Neural cell (in vitro differentiated cells): ENCODE results near the gene TRIM47. TPM values are rescaled to one million over a fixed set of nuclear protein-coding genes. Genes with fewer than 3 reads are reported as not detected.
"Not testable (repeated sequence)": the region's sequence is repeated elsewhere in the genome, so short reads cannot be mapped to it uniquely, and the experiment has no call there.

Experiments
- H2AFZ ChIP-seq: fragments of 200-600, 300-800 bp; sonication (generic), shearing (Covaris generic); 2 replicates; pipeline ENCODE4 v1.6.0; 2014; ENCODE audit warnings: low read depth, mild to moderate bottlenecking, antibody characterized with exemption, low read length, moderate library complexity
- H3F3A ChIP-seq: fragments of 200-600 bp; shearing (Covaris generic); 2 replicates; pipeline ENCODE4 v1.6.1; 2016; ENCODE audit warnings: mild to moderate bottlenecking, moderate library complexity, mixed read lengths, antibody characterized with exemption, low read length; ENCODE audit not compliant: insufficient read depth, poor library complexity, severe bottlenecking
- H3K27ac ChIP-seq: fragments of 200-600, 300-800 bp; sonication (generic), shearing (Covaris generic); 2 replicates; pipeline ENCODE4 v1.5.1; 2014; ENCODE audit warnings: mild to moderate bottlenecking, low read length, moderate library complexity
- H3K27me3 ChIP-seq: fragments of 300-800, 200-600 bp; sonication (generic), shearing (Covaris generic); 2 replicates; pipeline ENCODE4 v1.6.0; 2014; ENCODE audit warnings: mild to moderate bottlenecking, low read depth, low read length, moderate library complexity; ENCODE audit not compliant: insufficient read depth
- H3K36me3 ChIP-seq: fragments of 300-800, 200-600 bp; sonication (generic), shearing (Covaris generic); 2 replicates; pipeline ENCODE4 v1.5.1; 2014; ENCODE audit warnings: mild to moderate bottlenecking, antibody characterized with exemption, low read length, moderate library complexity; ENCODE audit not compliant: insufficient read depth
- H3K4me2 ChIP-seq: fragments of 300-800, 200-600 bp; sonication (generic), shearing (Covaris generic); 2 replicates; pipeline ENCODE4 v1.6.0; 2014; ENCODE audit warnings: mild to moderate bottlenecking, low read length
- H3K4me3 ChIP-seq: fragments of 300-800, 200-600 bp; sonication (generic), shearing (Covaris generic); 2 replicates; pipeline ENCODE4 v1.5.1; 2014; ENCODE audit warnings: mild to moderate bottlenecking, low read length, moderate library complexity
- H3K79me2 ChIP-seq: fragments of 200-600 bp; shearing (Covaris generic); replicated peaks from 2 replicates; pipeline ENCODE4 v1.6.0; 2014; ENCODE audit warnings: mild to moderate bottlenecking, low read length, moderate library complexity; ENCODE audit not compliant: insufficient read depth
- H3K9ac ChIP-seq: fragments of 300-800, 200-600 bp; sonication (generic), shearing (Covaris generic); 2 replicates; pipeline ENCODE4 v1.6.1; 2016; ENCODE audit warnings: mild to moderate bottlenecking, low read length, mixed read lengths
- H3K9me2 ChIP-seq: fragments of 200-600 bp; shearing (Covaris generic); 2 replicates; pipeline ENCODE4 v1.6.1; 2016; ENCODE audit warnings: mild to moderate bottlenecking, low read length, mixed read lengths; ENCODE audit not compliant: insufficient read depth
- H3K9me3 ChIP-seq: fragments of 200-600, 300-800 bp; sonication (generic), shearing (Covaris generic); 2 replicates; pipeline ENCODE4 v1.6.1; 2016; ENCODE audit warnings: mild to moderate bottlenecking, mixed run types, low read length, moderate library complexity, mixed read lengths
- H4K20me1 ChIP-seq: fragments of 200-600 bp; shearing (Covaris generic); 2 replicates; pipeline ENCODE4 v1.6.1; 2016; ENCODE audit warnings: mild to moderate bottlenecking, mixed run types; ENCODE audit not compliant: insufficient read depth
- EP300 ChIP-seq: fragments of 450-650 bp; conservative IDR thresholded peaks from 2 replicates; pipeline ENCODE4 v1.6.1; 2014; ENCODE audit warnings: antibody characterized with exemption, mild to moderate bottlenecking, moderate library complexity; ENCODE audit not compliant: poor library complexity, severe bottlenecking
- EZH2 ChIP-seq: fragments of 200-600, 300-800 bp; shearing (Covaris generic), sonication (generic); IDR thresholded peaks from 2 replicates; pipeline ENCODE4 v1.6.1; 2014; ENCODE audit warnings: antibody characterized with exemption, low read length, borderline replicate concordance, mild to moderate bottlenecking; ENCODE audit not compliant: insufficient read depth, poor library complexity, severe bottlenecking
- MXI1 ChIP-seq: fragments of 450-650 bp; conservative IDR thresholded peaks from 2 replicates; pipeline ENCODE4 v1.6.1; 2014; ENCODE audit warnings: antibody characterized with exemption, mild to moderate bottlenecking; ENCODE audit not compliant: poor library complexity, severe bottlenecking
- POLR2AphosphoS5 ChIP-seq: IDR thresholded peaks from 2 replicates; pipeline ENCODE4 v1.6.1; 2012
- RAD21 ChIP-seq: fragments of 450-650 bp; conservative IDR thresholded peaks from 2 replicates; pipeline ENCODE4 v1.6.1; 2014; ENCODE audit warnings: antibody characterized with exemption, mild to moderate bottlenecking, moderate library complexity
- SMC3 ChIP-seq: fragments of 450-650 bp; conservative IDR thresholded peaks from 2 replicates; pipeline ENCODE4 v1.6.1; 2014; ENCODE audit warnings: antibody characterized with exemption, mild to moderate bottlenecking, moderate library complexity; ENCODE audit not compliant: poor library complexity
- TAF1 ChIP-seq: IDR thresholded peaks from 2 replicates; pipeline ENCODE4 v1.6.1; 2012; ENCODE audit warnings: low read depth
- polyA plus RNA-seq: library from polyadenylated mRNA; depleted of rRNA; stranded (reverse); fragments of >200 nt; gene quantifications from 2 replicates; pipeline ENCODE4 v1.2.3, GENCODE V29; 2014
- TF ChIP-seq, protein P1 (sequence below): IDR thresholded peaks from 2 replicates; pipeline ENCODE4 v1.6.1; 2012; ENCODE audit warnings: borderline replicate concordance
- TF ChIP-seq, protein P2 (sequence below): fragments of 450-650 bp; IDR thresholded peaks from 2 replicates; pipeline ENCODE4 v1.5.1; 2014; ENCODE audit warnings: antibody characterized with exemption, mild to moderate bottlenecking, moderate library complexity; ENCODE audit not compliant: poor library complexity, severe bottlenecking

The TRIM47 gene
- polyA plus RNA-seq, 1 donor from 2014 or later: 0.67 TPM

DNA sequence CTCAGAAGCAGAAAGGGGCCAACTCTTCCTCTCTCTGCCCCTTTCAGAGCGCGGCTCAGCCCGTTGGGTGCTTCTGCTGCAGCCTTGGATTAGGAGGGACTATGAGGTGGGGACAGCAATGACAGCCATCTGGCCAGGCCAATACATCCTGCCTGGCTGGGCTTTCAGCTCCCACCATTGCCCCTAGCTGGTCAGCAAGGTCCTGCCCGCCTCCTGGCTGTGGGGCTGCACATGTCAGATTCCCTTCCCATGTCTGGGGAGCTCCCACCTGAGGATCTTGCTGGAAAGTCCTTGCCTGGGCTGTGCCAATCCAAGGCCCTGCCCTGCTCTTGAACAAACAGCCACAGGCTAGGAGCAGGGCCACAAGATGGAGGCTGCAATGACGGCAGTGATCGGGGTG lies 10.1 kb upstream of the TRIM47 start:
- Histone ChIP-seq H4K20me1 (no peaks in the 10 kb centered on the region), H3F3A (no peaks in the 10 kb centered on the region), H3K79me2 (no peaks in the 10 kb centered on the region), H3K9me3 (no peaks in the 10 kb centered on the region), H3K27me3 (no peaks in the 10 kb centered on the region), H3K4me2 (no peak overlapping the region), H3K4me3 (no peak overlapping the region), H3K27ac (no peak overlapping the region), H3K9ac (no peak overlapping the region), H2AFZ (no peak overlapping the region), H3K9me2 (no peaks in the 10 kb centered on the region), H3K36me3 (no peaks in the 10 kb centered on the region)
- TF ChIP-seq RAD21 (no peak), SMC3 (no peak), EZH2 (no peak), MXI1 (no peak), EP300 (no peak), POLR2AphosphoS5 (no peak)
- TF ChIP-seq, protein P1, sequence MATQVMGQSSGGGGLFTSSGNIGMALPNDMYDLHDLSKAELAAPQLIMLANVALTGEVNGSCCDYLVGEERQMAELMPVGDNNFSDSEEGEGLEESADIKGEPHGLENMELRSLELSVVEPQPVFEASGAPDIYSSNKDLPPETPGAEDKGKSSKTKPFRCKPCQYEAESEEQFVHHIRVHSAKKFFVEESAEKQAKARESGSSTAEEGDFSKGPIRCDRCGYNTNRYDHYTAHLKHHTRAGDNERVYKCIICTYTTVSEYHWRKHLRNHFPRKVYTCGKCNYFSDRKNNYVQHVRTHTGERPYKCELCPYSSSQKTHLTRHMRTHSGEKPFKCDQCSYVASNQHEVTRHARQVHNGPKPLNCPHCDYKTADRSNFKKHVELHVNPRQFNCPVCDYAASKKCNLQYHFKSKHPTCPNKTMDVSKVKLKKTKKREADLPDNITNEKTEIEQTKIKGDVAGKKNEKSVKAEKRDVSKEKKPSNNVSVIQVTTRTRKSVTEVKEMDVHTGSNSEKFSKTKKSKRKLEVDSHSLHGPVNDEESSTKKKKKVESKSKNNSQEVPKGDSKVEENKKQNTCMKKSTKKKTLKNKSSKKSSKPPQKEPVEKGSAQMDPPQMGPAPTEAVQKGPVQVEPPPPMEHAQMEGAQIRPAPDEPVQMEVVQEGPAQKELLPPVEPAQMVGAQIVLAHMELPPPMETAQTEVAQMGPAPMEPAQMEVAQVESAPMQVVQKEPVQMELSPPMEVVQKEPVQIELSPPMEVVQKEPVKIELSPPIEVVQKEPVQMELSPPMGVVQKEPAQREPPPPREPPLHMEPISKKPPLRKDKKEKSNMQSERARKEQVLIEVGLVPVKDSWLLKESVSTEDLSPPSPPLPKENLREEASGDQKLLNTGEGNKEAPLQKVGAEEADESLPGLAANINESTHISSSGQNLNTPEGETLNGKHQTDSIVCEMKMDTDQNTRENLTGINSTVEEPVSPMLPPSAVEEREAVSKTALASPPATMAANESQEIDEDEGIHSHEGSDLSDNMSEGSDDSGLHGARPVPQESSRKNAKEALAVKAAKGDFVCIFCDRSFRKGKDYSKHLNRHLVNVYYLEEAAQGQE: no peak
- TF ChIP-seq, protein P2, sequence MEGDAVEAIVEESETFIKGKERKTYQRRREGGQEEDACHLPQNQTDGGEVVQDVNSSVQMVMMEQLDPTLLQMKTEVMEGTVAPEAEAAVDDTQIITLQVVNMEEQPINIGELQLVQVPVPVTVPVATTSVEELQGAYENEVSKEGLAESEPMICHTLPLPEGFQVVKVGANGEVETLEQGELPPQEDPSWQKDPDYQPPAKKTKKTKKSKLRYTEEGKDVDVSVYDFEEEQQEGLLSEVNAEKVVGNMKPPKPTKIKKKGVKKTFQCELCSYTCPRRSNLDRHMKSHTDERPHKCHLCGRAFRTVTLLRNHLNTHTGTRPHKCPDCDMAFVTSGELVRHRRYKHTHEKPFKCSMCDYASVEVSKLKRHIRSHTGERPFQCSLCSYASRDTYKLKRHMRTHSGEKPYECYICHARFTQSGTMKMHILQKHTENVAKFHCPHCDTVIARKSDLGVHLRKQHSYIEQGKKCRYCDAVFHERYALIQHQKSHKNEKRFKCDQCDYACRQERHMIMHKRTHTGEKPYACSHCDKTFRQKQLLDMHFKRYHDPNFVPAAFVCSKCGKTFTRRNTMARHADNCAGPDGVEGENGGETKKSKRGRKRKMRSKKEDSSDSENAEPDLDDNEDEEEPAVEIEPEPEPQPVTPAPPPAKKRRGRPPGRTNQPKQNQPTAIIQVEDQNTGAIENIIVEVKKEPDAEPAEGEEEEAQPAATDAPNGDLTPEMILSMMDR: no peak

DNA sequence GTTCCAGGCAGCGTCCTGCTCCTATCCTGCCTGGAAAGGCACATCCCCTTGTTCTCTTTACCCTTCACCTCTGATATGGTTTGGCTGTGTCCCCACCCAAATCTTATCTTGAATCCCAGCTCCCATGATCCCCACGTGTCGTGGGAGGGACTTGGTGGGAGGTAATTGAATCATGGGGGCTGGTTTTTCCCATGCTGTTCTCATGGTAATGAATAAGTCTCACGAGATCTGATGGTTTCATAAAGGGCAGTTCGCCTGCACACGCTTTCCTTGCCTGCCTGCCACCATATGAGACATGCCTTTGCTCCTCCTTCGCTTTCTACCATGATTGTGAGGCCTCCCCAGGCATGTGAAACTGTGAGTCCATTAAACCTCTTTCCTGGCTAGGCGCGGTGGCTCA lies 7.5 kb upstream of the TRIM47 start:
- H4K20me1 ChIP-seq, H3K9ac ChIP-seq, H3F3A ChIP-seq, H3K36me3 ChIP-seq, H2AFZ ChIP-seq, H3K27ac ChIP-seq, H3K27me3 ChIP-seq, H3K9me2 ChIP-seq, H3K4me2 ChIP-seq, H3K4me3 ChIP-seq, H3K79me2 ChIP-seq, H3K9me3 ChIP-seq: not testable (repeated sequence)

DNA sequence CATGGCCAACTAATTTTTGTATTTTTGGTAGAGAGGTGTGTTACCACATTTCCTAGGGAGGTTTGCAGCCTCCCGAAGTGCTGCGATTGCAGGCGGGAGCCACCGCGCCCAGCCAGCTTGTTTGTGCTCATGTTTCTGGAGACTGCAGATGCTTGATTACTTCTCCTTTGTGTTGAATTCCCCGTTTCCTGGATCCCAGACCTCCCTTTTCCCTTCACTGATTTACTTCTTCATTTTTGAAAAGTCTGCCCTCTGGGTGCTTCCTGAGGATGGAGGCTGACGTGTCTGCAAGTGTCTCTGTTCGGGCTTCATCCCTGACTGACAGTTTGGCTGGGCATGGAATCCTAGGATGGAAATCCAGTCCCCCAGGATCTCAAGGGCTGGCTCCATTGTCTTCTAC lies 7.0 kb upstream of the TRIM47 start:
- Histone ChIP-seq H3K36me3 (no peaks in the 10 kb centered on the region), H2AFZ (no peak overlapping the region), H3K4me3 (no peak overlapping the region), H3K9me2 (no peaks in the 10 kb centered on the region), H3K9me3 (no peaks in the 10 kb centered on the region), H3K9ac (no peak overlapping the region), H3F3A (no peaks in the 10 kb centered on the region), H4K20me1 (no peaks in the 10 kb centered on the region), H3K79me2 (no peaks in the 10 kb centered on the region), H3K27me3 (peaks cover 3% of the 10 kb centered on the region), H3K4me2 (no peak overlapping the region), H3K27ac (no peak overlapping the region)
- TF ChIP-seq, protein P2: no peak
- TF ChIP-seq MXI1 (no peak), POLR2AphosphoS5 (no peak), RAD21 (no peak), SMC3 (no peak), EP300 (no peak), TAF1 (no peak), EZH2 (no peak)
- TF ChIP-seq, protein P1: no peak
